Measurements from ENCODE around the gene OCSTAMP.

GRCh38 chr20:46519471-46520068 lies 30.9 kb downstream of the OCSTAMP start:
- TF ChIP-seq ZNF24 (IDR thresholded peaks at IDR 0.05), result no peak
- TF ChIP-seq NR2C2 (IDR thresholded peaks at IDR 0.05; ENCODE audit: borderline replicate concordance, control insufficient read depth, insufficient read length, low read depth), result no peak
- no peak for TF ChIP-seq SP1 (IDR thresholded peaks at IDR 0.05; ENCODE audit: low read depth, low read length)
- no peak for TF ChIP-seq EZH2 (IDR thresholded peaks at IDR 0.05; ENCODE audit: borderline replicate concordance, control insufficient read depth, low read depth, low read length)
- TF ChIP-seq CTCF (IDR thresholded peaks at IDR 0.05 in 2 of 3, conservative IDR thresholded peaks at IDR 0.05 in 1 of 3; ENCODE audit: control insufficient read depth in 2 of 3, extremely low read depth in 1 of 3, insufficient read depth in 1 of 3, low read depth in 3 of 3, low read length in 3 of 3), result no peak
- TF ChIP-seq ATF2 (IDR thresholded peaks at IDR 0.05; ENCODE audit: low read length), result no peak
- TF ChIP-seq ELK1 (IDR thresholded peaks at IDR 0.05; ENCODE audit: low read depth, low read length), result no peak
- TF ChIP-seq NKRF (conservative IDR thresholded peaks at IDR 0.05), result no peak
- TF ChIP-seq MAX (IDR thresholded peaks at IDR 0.05; ENCODE audit: low read depth, low read length), result no peak
- no peak for TF ChIP-seq RBBP5 (conservative IDR thresholded peaks at IDR 0.05)
